ENCODE data around the gene TMEM141.
"Not testable (repeated sequence)": the region's sequence is repeated elsewhere in the genome, so short reads cannot be mapped to it uniquely, and the experiment has no call there.

The TMEM141 gene

GRCh38 chr9:136835932-136836904 lies 45.1 kb downstream of the TMEM141 start:
- DNase-seq: no peak

- DNase-seq: no peak
Measured at GRCh38 chr9:136837146-136837855, 46.2 kb downstream of the TMEM141 start.

GRCh38 chr9:136837856-136838277 lies 46.7 kb downstream of the TMEM141 start:
- not testable (repeated sequence) for DNase-seq

GRCh38 chr9:136838314-136839228 lies 47.4 kb downstream of the TMEM141 start:
- DNase-seq: no peak

- no peak for DNase-seq
Measured at GRCh38 chr9:136839229-136840139, 48.3 kb downstream of the TMEM141 start.

- no peak for DNase-seq
Measured at GRCh38 chr9:136840140-136840876, 49.2 kb downstream of the TMEM141 start.

GRCh38 chr9:136840877-136841645 lies 49.9 kb downstream of the TMEM141 start:
- DNase-seq: peak; percentile 53

- not testable (repeated sequence) for DNase-seq
Measured at GRCh38 chr9:136841646-136842379, 50.7 kb downstream of the TMEM141 start.

GRCh38 chr9:136842380-136842948 lies 51.3 kb downstream of the TMEM141 start, which contains the start of gene AJM1:
TSS of gene AJM1 (plus strand) at chr9:136842478. CDS start at chr9:136844415, 1,937 bp downstream.
- DNase-seq: peak; percentile 79

All from hematopoietic multipotent progenitor cell treated with erythropoietin and hydrocortisone succinate and interleukin-3 and kit ligand, for 8 days (in vitro differentiated cells).